ENCODE data around the gene HJV.
A peak's percentile ranks its signal among the peaks of the same experiment; 100 is the strongest.

Gene HJV

GRCh38 chr1:146021050-146021445 lies 487 bp downstream of the HJV start:
- DNase-seq (ENCODE audit: low spot score) = no peak

DNA sequence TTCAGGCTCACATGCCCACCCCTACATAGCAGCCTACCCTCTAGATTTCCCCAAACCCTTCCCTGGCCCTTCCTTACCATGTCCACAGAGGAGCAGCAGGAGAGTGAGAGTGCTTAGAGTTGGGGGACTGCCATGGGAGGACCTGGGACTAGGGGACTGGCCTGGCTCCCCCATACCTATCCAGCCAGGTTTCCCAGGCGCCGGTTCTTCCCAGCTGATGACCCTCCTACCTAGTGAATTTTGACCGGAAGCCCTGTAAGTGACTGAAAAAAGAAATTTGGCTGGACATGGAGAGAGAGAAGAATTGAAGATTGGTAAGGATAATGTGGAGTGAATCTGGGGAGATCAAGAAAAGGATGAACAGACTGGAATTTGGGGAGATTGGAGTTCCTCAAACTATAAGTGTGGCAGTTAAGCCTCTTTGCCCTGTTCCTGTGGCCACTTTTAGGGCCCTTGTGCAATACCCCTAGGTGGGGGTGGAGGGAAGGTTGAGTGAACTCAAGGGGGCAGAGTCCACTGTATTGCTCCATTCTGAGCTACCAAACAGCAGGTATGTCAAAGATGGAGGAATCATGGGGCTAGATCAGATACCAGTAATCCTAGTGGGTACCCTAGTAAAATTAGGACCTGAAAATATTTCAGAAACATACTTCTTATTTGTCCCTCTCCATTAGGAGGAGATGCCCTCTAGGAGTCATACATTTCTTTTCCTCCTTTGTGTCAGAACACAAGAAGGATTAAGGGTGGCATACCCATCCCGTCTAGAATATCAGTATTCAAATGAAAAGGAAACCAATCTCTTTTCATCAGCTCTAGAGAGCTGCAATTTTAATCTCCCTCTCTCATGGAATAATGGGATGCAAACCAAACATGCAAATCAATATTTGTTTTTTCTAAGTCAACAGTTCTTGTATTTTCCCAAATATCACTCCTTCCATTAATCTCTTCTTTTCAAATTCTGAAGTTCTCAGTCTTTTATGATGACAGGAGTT lies 1.2 kb downstream of the HJV start:
- DNase-seq (ENCODE audit: low spot score) = no peak

GRCh38 chr1:146019231-146020057 lies 2.1 kb downstream of the HJV start:
- no peak for DNase-seq (ENCODE audit: low spot score)

DNA sequence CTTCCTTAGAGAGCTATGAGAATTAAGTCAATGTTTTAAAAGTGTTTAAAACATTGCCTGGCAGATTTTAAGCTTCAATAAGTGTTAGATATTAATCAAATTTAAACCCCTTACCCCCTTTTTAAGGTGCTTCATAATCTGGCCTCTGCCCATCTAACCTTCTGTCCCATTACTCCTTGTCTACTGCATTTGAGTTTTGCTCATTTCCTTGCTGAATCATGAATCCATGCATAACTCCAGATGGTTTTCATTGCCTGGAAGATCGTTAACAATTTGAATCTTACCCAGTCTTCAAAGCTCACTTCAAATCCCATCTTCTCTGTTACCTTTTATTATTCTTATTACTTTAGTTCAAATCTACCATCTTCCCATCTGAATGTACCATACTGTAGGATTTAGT lies 4.6 kb downstream of the HJV start:
- DNase-seq (ENCODE audit: low spot score) = no peak

DNA sequence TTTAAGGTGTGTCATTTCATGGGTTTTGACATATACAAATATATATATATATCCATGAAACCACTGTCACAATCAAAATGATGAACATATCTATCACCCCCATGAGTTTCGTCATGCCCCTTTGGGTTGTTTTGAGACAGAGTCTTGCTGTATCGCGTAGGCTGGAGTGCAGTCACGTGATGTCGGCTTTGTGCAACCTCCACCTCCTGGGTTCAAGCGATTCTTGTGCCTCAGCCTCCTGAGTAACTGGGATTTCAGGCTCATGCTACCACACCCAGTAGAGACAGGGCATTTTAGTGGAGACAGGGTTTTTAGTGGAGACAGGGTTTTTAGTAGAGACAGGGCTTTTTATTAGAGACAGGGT lies 8.0 kb downstream of the HJV start:
- no peak for DNase-seq (ENCODE audit: low spot score)

DNA sequence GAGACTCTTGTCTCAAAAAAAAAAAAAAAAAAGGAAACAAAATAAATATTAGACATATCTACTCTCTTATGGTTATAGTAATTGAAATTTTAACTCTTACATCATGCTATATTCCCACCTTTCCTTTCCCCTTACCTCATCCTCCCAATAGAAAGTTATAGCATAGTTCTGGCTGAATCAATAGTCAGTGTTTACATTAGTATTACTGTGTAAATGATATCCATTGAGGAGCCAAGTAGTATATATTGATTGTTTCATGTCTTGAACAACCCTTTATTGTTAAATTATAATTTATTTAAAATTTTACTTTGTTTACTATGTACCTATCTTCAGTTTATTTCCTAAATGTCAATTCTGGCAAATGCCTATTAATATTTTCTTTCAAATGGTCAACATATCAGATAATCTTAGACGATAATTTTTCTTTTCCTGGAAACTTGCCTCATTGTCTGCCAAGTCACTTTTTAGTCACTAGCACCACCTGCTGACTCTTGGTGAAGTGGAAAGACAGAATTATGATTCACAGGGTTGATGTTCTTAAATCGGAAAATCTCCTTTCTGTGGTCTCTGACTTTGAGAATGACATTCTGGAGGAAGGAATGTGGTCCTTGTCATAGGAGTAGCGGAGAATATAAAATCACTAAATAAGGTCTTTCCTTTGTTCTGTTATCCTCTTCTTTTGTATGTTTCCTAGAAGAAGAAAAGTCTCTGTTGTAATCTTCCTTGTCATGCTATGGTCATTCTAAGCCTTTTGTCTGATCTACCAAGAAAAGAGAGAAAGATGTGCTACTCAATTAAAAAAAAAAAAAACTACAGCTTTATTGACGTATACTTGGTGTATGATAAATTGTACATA lies 8.6 kb downstream of the HJV start:
- DNase-seq (ENCODE audit: low spot score) = peak; percentile 61

DNA sequence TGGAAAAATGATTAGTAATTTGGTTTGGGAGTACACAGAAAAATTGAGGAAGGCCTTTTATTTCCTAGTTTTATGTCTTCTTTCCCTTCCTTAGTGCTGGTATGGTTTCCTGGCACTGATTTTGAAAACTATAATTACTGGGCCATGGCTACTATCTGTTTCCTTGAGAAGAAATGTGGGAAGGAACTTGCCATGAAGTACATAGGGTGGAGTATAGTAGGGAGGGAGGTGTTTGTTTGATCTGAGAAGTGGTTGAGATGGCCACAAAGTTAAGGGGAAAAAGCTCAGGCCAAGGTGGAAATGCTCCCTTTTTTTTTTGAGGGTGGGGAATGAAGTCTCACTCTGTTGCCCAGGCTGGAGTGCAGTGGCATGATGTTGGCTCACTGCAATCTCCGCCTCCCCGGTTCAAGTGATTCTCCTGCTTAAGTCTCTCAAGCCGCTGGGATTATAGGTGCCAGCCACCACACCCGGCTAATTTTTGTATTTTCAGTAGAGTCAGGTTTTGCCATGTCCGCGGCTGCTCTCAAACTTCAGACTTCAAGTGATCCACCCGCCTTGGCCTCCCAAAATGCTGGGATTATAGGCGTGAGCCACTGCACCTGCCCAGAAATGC lies 11.3 kb downstream of the HJV start:
- no peak for DNase-seq (ENCODE audit: low spot score)

DNA sequence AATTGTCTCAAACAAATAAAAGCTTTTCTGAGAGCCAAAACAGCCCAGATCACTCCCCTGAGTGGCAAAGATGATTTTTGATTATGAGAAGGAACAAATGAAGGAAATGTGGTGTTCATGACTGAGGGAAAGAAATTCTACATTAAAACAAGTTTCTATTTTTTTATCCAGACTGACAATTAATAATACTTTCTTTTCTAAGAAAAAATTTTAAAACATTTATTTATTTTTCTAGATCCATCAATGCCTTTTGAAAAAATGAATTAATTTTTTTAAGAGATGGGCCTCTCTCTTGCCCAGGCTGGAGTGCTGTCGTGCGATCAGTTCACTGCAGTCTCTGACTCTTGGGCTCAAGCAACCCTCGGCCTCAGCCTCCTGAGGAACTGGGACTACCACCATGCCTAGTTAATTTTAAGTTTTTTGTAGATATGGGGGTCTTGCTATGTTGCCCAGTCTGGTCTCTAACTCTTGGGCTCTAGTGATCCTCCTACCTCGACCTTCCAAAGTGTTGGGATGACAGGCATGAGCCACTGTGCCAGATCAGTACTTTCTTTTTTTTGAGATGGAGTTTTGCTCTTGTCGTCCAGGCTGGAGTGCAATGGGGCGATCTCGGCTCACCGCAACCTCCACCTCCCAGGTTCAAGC lies 13.9 kb downstream of the HJV start:
- no peak for DNase-seq (ENCODE audit: low spot score)

DNA sequence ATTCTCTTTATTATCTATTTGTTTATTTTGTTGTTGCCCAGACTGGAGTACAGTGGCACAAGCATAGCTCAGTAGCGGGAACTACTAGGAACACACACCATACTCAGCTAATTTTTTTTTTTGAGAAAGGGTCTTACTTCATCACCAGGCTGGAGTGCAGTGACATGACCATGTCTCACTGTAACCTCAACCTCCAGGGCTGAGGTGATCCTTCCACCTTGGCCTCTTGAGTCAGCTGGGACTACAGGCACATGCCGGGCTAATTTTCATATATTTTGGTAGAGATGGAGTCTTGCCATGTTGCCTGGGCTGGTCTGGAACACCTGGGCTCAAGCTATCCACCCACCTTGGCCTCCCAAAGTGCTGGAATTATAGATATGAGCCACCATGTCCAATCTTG lies 19.8 kb downstream of the HJV start:
- DNase-seq (ENCODE audit: low spot score) = no peak

DNA sequence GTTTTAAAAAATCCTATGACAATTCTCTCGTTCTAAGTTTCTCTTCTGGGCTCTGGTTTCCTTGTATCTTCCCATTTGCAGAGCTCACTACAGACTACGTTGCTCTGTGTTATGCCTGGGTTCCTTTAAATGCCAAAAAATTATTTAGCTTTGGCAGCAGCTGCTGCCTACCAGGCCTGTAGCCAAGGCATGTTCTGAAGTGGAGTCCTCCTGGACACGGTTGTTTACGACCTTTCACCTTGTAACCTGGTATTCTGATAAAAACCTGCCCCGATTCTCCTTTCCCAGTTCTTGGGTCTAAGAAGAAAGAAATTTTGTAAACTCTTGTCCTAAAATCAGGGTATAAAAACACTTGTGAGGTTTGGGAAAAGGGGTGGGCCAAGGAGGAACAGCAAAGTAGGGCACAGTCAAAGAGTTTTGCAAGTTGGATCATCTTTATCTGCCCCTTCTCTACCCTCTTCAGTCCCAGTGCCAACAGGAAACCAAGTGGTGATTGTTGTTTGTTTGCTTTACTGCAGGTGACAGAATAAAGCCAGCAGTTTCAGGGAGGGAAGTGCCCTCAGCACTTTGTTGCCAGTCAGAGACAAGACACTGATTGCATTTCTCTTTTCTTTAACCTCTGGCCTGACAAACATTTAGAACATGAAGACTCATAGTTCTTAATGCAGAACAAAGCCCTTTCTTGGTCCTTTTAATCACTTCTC lies 22.1 kb downstream of the HJV start:
- no peak for DNase-seq (ENCODE audit: low spot score)

GRCh38 chr1:145997718-145998023 lies 23.9 kb downstream of the HJV start:
- DNase-seq (ENCODE audit: low spot score) = no peak

DNA sequence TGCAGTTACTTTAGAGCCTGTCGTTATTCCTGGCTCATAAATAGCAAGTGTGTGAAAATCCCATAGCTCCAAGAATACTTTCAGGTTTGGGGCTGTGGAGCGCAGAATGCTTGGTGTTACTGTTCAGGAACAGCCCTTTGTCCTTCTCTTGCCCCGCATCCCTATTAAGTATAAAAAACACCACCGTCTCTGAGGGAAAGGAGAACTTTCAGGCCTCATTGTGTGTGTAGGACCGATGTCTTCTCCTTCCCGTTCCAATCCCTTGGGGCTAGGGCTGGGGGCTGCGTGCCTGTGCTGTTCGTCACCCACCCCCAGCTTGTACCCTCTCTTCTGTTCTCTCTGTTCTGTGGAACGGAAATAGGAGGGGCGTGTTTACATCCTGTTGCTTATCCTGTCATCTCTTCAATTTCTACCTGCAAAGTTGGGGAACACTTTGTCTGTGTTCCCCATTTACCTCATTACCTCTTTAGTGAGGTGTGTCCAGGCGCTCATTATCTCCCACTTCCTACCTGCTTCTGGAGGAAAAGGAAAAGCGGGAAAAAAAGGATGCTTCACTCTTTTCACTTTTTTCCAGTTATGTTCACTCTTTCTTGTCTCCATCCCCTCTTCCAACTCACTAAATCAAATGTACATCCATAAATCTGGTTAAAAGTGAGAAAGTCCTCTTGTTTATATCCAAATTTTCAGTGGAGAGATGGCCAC lies 24.4 kb downstream of the HJV start:
- no peak for DNase-seq (ENCODE audit: low spot score)

- DNase-seq (ENCODE audit: low spot score) = peak; percentile 100
These were observed 25.0 kb downstream of the HJV start, which contains the start of gene TXNIP for GRCh38 chr1:145996433-145997015. TXNIP (minus strand) TSS chr1:145996579; CDS start chr1:145996266, 313 bp downstream.

DNA sequence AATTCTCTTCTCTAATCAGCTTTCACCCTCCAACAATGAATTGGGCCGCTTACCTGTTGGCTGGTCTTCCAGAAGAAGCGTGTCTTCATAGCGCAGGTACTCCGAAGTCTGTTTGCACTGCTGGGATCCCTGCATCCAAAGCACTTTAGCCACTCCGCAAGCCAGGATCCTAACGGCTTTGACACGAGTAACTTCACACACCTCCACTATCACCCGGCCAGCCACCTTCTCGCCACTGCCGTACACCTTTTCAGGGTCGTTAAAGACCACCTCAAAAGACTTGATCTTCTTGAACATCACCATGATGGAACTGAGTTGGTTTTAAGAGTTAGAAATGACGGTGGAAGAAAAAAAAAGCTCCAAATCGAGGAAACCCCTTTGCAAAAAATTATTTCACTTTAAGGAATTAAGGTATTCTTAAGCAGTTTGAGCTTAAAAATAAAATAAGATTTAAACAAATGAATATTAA lies 25.5 kb downstream of the HJV start:
- peak; percentile 51 for DNase-seq (ENCODE audit: low spot score)

- DNase-seq (ENCODE audit: low spot score) = no peak
These were observed 26.2 kb downstream of the HJV start for GRCh38 chr1:145995148-145995881.

- DNase-seq (ENCODE audit: low spot score) = no peak
These were observed 27.0 kb downstream of the HJV start for GRCh38 chr1:145994391-145995120.

- DNase-seq (ENCODE audit: low spot score) = no peak
These were observed 27.7 kb downstream of the HJV start for GRCh38 chr1:145993618-145994390.

All from D341Med (cell line).